Measurements from ENCODE around the gene AK8.
"Not testable (repeated sequence)": the region's sequence is repeated elsewhere in the genome, so short reads cannot be mapped to it uniquely, and the experiment has no call there.

The AK8 gene

DNA sequence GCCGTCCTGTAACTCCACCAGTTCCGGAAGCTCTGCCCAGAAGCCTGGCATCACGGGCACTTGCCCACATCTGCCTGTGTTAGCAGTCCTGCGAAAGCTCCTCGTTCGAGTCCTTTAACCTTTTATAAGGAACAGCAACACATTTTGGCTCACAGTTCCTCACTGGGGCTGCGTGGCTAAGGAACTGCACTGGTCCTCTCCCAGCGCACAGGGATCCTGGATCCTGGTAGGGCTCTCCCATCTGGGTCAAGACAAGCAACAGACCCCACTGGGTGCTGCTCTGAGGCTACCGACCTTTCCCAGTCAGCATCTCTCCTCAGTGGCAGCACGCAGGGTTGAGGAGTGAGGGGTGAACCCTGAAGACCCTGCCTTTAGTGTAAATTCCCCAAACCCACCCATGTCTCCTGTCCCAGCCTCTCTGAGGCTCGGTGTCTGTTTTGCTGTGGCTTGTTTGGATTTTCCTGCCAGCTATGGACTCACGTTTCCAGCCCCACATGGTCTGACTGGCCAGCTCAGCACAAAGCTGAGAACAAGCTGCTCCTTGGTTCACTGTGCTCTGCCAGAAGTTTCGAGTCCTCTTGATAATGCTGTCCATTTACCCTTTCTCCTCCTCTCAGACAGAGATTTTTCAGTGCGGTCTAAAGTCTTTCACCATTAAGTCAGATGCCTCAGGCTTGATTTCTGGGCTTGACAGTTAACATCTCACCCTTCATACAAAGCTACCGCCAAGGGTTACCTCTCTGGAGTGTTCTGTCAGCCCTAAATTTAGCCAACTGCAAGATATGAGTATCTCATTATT, 80.0 kb downstream of the AK8 start:
- no peak for DNase-seq (ENCODE audit: low read depth in 2 of 2)

DNA sequence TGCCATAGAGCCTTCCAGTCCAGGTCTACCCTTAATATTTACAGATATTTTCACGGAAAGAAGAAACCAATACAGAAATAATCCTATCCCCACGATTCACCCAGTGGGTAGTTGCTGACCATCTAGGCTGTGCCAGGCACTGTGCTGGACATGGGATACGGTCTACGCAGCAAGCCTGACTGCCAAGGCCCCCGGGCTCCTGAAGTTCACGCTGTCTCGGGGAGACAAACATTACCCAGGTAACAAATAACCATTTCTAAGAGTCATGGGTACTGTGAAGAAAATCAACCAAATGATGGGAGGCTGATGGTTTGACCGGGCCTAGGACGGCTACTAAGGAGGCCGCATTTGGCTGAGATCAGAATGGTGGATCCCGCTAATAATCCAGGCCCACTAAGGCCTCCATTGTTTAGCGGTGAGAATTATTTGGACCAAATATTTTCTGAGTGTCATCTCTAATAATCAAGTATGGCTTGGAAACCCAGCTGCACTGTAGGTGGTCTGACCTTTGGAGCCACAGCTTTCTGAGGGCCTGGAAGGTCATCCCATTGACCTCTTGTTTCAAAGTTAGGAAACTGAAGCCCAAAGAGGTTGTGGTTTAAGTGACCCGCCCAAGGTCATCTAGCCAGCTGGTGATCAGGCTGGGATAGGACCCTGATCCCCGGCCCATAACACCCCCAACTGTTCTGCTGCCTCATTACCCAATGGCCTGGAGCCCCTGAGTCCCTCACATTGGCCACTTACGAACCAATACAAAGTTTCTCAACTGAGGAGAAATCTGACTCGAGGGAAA, 82.4 kb downstream of the AK8 start:
- no peak for DNase-seq (ENCODE audit: low read depth in 2 of 2)

DNA sequence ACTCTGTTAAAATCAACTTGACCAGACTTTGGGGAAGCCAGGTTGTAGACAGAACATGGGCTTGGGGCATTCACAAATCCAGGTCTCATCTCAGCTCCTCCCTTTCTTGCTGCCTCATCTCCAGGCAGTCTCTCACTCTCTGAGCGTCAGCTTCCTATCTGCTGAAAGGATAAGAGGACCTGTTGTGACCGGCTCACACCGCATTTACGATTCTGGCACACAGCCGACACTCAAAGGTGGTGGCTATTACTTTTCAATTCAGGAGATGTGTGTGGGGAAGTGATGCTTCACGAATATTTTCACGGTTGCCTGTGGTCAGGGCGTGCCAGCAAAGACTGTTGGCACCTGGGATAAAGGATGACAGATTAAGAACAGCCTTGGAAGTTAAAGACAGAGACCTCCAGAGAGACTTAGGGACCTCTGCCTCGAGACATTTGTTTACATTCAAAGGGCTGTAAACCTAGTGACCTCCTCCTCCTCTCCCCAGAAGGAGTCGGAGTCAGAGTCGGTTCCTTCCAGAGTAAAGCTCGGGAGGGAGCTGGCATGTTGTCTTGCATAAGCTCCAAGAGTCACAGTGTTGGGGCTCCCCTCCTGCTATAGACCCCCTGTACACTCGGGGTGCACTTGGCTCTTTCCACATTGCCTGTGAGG, 83.2 kb downstream of the AK8 start:
- DNase-seq (ENCODE audit: low read depth in 2 of 2), result no peak

DNA sequence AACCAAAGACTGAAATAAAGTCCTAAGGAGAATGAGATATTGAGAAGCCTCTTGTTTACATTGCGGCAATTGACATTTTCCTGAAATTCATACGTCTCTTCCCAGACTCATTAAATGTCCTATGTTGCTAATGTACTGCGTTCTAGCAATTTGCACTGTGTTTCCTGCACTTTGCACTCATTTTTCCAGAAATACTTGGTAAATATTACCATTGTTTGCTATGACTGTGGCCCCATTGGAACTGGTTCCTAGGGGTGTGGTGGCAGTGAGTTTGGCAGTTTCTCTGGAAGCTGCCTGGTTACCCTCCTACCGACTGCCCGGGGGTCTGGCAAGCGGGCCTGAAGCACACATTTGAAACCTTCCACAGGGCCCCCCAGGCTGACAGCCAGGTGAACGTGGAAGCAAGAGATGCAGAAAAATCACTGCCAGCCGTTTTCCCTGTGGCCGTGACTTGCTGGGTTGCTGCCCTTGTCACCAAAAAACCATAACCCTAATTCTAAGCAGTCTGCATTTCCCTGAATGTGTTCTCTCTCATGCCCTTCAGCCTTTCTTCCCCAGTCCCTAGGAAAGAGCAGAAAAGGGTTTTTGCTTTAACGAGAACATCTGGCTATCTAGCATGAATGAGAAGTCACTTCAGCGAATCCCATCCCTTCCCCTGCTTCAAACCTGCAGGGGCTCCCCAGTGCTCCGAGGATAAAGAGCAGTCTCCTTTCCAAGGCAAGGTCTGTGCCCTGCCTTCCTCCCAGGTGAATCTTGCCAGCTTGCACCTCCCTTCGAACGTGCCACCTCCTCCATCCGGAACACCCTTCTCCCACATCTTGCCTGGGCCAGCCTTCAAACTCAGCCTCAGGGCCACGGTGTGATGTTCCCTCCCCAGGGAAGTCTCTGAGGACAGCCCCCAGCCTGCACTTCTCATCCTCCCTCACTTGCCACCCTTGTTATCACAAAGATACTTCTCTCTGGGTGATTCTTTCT, 84.2 kb downstream of the AK8 start:
- no peak for DNase-seq (ENCODE audit: low read depth in 2 of 2)

DNA sequence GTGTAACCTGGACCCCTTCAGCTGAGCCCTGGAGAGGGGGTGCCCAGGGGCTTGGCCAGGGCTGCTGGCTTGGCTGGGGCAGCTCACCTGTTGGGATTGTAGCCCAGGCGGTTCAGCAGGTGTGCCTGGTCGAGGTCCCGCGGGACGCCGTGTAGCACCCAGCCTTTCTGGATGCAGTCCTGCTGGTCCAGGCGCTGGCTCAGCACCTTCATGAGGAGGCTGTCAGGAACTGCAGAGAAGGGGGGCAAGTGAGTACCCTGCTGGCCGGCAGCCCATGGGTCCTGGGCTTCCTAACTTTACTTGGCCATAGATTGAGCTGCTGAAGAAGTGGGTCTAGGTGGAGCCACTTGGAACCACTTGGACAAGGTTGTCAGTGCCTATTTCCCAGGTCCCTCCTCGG, 85.5 kb downstream of the AK8 start:
- DNase-seq (ENCODE audit: low read depth in 2 of 2), result no peak

DNA sequence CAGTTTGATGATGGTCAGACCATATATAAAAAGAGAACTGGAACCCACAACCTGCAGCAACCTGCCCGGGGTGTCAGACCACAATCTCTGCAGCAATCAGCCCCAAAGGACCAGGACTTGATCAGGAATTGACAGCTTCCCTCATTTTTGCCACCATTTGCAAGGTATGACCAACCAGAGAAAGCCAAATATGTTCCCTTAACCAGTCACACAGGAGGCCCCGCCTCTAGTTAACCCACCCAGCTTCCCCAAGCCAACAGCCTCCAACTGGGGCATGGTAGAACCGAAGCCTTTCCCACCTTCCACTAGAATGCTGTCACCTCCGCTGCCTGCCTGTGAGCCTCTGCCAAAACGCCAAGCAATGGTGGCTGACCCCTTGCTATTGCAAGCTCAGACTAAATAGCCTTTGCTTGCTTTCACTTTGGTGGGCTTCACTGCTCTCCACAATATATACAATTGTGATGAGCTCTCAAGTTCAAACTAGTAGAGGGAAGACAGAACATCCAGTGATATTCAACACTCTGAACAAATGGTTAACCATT, 86.3 kb downstream of the AK8 start:
- no peak for DNase-seq (ENCODE audit: low read depth in 2 of 2)

DNA sequence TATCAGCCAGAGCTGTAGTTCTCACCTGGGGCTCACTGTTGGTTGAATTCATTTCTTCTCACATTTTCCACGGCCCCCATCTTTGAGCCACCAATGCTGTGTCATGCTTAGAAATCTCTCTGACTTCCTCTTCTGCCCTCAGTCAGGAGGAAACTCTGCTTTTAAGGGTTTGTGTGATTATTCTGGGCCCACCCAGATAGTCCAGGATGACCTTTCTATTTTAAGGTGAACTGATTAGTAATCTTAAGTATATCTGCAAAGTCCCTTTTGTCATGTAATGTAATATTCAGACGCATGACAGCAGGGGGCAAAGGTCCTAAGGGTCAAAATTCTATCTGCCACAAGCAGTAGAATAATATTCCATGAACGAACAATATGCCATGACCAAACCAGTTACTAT, 88.4 kb downstream of the AK8 start:
- DNase-seq (ENCODE audit: low read depth in 2 of 2), result no peak

DNA sequence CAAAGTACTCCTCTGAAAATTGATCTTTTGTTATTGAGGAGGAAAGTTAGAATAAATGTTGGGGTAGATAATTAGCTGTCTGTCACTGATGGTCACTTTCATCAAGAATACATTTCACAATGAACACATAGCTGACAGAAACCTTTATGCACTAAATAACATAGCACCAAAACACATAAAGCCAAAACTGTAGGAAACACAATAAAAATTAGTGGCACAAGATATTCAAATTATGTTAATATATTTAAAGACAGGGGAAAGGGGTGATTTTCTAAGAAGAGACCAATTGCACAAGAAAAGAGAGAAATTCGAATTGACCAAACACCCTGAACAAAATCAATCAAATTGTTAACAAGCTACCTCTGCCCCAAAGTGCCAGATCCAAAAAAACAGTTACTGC, 89.7 kb downstream of the AK8 start:
- no peak for DNase-seq (ENCODE audit: low read depth in 2 of 2)

DNA sequence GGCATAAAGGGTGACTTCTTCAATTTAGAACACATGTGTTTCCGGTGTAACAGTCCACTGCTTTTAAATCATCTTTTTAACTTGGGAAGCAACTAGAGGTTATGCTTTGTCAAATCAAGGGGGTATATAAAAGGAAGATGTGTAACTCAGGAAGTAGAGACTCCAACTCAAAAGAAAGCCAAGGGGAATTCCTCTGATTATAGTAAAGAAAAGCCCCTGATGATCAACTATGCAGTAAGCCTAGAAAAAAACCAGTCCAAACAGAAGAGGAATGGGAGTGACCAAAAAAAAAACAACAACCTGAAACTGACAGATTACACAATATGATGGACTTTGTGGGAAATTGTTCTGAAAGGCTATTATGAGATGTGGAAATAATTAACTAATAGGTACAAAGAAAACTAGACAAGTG, 90.3 kb downstream of the AK8 start:
- no peak for DNase-seq (ENCODE audit: low read depth in 2 of 2)

DNA sequence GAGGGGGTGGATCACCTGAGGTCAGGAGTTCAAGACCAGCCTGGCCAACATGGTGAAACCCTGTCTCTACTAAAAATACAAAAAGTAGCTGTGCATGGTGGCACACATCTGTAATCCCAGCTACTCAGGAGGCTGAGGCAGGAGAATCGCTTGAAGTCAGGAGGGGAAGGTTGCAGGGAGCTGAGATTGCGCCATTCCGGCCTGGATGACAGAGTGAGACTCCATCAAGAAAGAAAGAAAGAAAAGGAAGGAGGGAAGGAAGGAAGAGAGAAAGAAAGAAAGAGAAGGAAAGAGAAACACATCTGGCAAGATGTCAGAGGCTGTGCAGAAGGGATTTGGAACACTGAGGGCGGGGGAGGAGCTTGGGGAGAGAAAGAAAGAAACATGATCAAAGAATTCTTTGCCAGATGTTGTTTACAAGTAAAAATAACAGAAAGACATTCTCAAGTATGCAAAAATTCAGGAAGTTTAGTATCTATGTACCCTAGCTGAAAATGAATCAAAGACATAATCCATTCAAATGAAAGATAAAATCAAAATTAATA, 93.7 kb downstream of the AK8 start:
- DNase-seq (ENCODE audit: low read depth in 2 of 2), result no peak

DNA sequence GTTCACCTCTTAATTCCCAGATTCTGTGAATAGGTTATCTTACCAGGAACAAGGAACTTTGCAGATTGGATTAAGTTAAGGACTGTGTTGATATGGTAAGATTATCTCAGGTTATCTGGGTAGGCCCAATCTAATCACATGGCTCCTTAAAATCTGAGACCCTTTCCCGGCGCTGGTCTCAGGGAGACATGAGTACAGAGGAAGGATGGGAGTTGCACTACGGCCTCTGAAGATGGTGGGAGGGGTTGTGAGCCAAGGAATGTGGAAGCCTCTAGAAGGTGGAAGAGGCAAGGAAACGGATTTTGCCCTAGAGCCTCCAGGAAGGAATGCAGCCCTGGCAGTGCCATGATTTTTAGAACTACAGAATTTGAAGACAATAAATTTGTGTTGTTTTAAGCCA, 95.1 kb downstream of the AK8 start:
- DNase-seq (ENCODE audit: low read depth in 2 of 2), result no peak

DNA sequence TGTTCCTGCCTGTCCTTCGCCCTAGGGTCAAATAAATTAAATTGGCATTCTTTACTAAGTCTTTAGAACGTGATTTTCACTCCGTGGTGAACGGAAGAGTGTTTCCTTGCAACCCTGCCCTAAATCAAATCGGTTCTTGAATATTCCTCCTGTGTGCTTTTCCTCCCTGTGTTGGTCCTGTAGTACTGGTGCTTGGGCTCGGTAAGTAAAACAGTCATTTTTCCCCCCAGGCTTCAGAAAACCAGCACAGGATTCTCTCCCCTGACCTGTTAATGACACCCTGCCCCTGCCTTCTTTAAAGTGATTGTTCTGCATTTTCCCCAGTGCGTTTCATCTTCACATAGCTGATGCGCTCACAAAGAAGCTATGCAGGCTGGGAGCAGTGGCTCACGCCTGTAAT, 96.0 kb downstream of the AK8 start:
- no peak for DNase-seq (ENCODE audit: low read depth in 2 of 2)

DNA sequence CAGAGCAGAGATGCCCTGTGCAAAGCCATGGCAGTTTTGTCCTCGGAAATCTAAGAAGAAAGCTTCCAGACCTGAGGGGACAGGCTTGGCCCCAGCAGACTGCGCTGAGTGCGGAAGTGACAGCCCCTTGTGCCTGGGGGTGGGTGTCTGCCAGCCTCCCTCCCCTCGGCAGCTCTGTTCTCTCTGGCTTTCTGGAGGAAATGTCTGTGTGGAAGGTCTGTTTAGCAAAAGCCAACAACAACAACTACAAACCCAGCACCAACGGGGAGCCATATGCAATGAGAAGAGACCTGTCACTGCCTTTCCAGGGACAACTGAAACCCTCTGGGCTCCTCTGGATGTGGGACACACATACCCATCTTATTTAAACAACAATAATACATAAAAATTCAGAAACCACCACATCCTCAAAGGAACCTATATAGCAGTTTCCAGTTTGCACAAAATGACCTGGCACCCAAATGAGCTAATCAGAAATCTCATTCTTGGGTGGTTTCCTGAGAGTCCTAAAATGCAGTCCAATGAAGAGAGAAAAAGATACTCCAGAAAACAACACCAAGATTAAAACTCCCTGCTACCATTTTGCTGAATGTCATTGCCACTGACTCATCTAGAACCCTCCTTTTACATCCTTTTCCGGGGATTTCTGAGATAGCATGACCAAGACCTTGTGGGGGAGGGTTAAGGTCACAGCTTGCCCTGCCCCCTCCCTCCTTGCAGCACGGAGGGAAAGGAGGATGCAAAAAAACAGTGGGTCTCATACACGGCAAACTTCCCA, 97.7 kb downstream of the AK8 start:
- DNase-seq (ENCODE audit: low read depth in 2 of 2), result no peak

DNA sequence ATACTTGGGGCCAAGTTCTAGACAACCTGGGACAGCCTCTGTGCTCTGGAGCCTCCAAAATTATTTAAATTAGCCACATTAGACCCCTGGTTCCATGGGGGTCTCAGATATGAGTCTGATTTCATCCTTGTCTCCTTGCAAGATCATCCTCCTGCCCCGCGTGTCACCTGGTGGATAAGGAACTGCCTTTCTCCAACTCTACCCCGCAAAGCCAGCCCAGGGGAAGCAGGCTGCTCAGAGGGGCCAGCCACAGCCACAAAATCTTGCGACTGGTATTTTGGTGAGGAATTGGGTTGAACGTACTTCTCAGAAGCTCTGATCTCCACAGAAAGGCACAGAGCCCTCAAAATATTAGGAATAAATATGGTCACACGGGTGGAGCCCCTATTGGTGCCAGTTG, 101.2 kb downstream of the AK8 start:
- no peak for DNase-seq (ENCODE audit: low read depth in 2 of 2)

DNA sequence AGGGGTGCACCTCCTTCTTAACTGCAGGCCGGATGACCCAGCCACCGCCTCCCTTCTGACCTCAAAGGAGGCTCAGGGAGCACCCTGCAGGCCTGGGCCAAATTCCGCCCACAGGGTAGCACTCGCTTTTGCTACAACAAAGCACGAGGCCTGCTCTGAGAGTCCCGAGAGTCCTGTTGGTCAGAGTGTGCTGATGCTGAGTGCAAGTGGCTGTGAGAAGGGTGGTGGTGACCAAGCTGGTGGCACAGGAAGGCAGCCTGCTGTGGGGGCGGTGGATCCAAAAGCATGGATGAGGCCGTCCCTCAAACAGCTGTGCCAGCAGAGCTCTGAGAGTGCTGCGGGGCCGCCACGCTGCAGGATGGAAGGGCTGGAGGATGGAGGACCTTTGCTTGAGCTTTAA, 101.8 kb downstream of the AK8 start:
- no peak for DNase-seq (ENCODE audit: low read depth in 2 of 2)

DNA sequence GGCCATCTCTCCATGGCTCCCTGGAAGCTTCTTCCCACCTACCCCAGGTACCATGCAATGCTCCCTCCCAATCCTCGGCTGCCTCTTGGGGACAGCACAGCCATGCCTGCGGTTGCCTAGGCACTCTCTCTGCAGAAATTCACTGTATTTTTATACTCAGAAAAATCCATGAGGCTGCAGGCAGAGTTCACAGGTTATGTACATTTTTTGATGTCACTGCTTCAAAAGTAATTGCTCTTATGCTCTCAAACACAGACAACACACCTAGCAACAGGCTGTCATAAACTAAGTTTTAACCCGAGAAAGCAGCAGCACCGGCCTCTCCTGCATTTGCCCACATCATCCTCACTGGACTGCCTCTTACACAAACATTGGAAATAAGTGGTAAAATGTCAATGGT, 102.4 kb downstream of the AK8 start:
- no peak for DNase-seq (ENCODE audit: low read depth in 2 of 2)

DNA sequence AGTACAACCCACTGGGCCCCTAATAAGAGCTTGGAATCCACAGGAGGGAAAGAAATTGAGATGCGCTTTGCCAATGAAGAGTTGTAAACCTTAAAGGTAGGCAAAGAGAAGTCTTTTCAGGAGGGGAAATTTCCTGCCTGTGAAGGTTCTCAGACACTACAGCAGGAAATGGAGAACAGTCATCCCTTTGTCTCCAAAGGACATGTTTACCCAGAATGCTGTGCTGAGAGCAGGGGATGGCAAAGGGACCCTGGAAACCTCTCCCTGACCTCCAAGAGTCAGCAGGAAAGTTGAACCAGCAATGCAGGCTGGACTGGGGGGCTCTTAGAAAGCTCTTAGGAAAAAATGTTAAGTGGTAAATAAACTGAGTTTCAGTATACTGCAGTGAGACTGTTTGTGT, 103.2 kb downstream of the AK8 start:
- no peak for DNase-seq (ENCODE audit: low read depth in 2 of 2)

DNA sequence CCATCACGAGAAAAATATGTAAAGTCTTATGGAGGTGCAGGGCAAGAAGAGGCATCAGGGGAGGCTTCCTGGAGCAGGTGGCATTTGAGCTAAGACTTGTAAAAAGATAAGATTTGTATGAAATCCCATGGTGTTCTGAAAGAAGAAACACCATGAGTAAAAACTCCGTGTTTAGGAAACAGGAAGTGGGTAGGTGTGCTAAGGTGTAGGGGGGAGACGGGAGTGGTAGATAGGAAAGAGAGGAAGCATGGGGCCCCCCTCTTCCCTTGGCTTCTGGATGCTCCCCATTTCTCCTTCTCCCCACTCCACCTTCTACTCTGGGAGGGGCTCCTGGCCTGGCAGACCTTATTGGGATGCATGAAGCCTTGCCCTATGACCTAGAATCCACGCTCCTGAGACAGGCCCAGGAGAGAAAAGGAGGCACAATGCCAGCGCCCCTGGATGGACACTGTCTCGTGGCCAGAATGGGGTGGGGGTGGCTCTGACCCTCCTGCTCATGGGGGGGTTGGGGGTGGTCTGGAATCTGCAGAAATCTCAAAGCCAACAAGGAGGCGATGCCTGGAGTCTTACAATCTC, 104.2 kb downstream of the AK8 start:
- no peak for DNase-seq (ENCODE audit: low read depth in 2 of 2)

DNA sequence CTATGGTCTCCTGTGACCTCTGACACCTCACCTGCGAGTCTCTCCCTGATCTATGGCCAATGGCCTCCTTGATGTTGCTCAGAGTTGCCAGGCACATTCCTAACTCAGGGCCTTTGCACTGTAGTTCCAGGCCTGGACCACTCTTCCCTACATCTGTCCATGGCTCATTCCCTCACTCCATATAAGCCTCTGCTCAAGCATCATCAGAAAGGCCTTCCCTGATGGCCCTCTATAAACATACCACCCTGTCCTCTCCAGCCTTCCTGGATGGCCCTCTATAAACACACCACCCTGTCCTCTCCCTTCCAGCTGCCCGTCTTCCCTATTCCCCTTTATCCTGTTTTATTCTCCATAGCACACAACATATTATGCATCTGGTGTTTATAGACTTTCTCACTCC, 105.0 kb downstream of the AK8 start:
- DNase-seq (ENCODE audit: low read depth in 2 of 2), result no peak

DNA sequence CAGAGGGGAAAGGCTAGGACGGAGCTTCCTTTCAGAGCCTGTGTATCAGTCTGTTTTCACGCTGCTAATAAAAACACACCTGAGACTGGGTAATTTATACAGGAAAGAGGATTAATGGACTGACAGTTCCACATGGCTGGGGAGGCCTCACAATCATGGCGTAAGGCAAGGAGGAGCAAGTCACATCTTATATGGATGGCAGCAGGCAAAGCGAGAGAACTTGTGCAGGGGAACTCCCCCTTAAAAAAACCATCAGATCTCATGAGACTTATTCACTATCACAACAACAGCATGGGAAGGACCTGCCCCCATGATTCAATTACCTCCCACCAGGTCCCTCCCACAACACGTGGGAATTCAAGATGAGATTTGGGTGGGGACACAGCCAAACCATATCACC, 106.3 kb downstream of the AK8 start:
- DNase-seq (ENCODE audit: low read depth in 2 of 2), result not testable (repeated sequence)

Measured in stimulated activated CD8-positive, alpha-beta memory T cell treated with anti-CD3 and anti-CD28 coated beads, Interleukin-7, amount 100 ng/mL, for 4 hours (primary cell).